Gastrocnemius medialis (tissue), 4 donors: ENCODE data around the gene MISP. TPM values are rescaled to one million over a fixed set of nuclear protein-coding genes. Genes with fewer than 3 reads are reported as not detected.
A peak's percentile ranks its signal among the peaks of the same experiment; 100 is the strongest.

Experiments used
- ATAC-seq, 2 donors: fragments of 150-250 bp; one replicate each; pipeline ENCODE4 v1.9.1; 2016
- DNase-seq, 2 donors: peaks; one replicate each; pipeline ENCODE4 v3.0.0-alpha.2; 2019
- H3K27ac ChIP-seq, 4 donors: fragments of 200-600 bp; sonication (generic); 1 replicate in 1 of 4; 2 replicates in 3 of 4; pipeline ENCODE4 v1.5.1; 2016 to 2018; ENCODE audit warnings: mild to moderate bottlenecking in 2 of 4, moderate library complexity in 1 of 4
- H3K27me3 ChIP-seq, 3 donors: fragments of 200-600 bp; sonication (generic) in 2 of 3; 1 replicate in 1 of 3; 2 replicates in 2 of 3; pipeline versions ENCODE4 v1.5.1 to v1.6.0; 2016 to 2019; ENCODE audit warnings: mild to moderate bottlenecking in 1 of 3, moderate library complexity in 1 of 3
- H3K36me3 ChIP-seq, 2 donors: fragments of 200-600 bp; sonication (generic) in 1 of 2; one replicate each; pipeline ENCODE4 v1.5.1; 2017 to 2018
- H3K4me1 ChIP-seq, 2 donors: fragments of 200-600 bp; sonication (generic) in 1 of 2; one replicate each; pipeline ENCODE4 v1.5.1; 2016 to 2017; ENCODE audit warnings: mild to moderate bottlenecking in 2 of 2
- H3K4me3 ChIP-seq, 4 donors: fragments of 200-600 bp; sonication (generic) in 3 of 4; 1 replicate in 1 of 4; 2 replicates in 3 of 4; pipeline ENCODE4 v1.5.1; 2016 to 2019; ENCODE audit warnings: mild to moderate bottlenecking in 2 of 4
- H3K9me3 ChIP-seq, 3 donors: fragments of 200-600 bp; sonication (generic) in 2 of 3; 1 replicate in 1 of 3; 2 replicates in 2 of 3; pipeline ENCODE4 v1.5.1; 2016 to 2019
- CTCF ChIP-seq, 5 experiments: fragments of 450-650 bp in 3 of 5; fragments of 200-600 bp in 2 of 5; sonication (generic) in 2 of 5; IDR thresholded peaks in 4 of 5; conservative IDR thresholded peaks in 1 of 5; 1 replicate in 4 of 5; 2 replicates in 1 of 5; pipeline ENCODE4 v1.5.1; 2016 to 2019; ENCODE audit warnings: antibody characterized with exemption in 5 of 5, mild to moderate bottlenecking in 3 of 5, moderate library complexity in 3 of 5
- POLR2A ChIP-seq, 2 donors: fragments of 450-650 bp; IDR thresholded peaks; one replicate each; pipeline ENCODE4 v1.6.1; 2017; ENCODE audit warnings: antibody characterized with exemption in 2 of 2, mild to moderate bottlenecking in 2 of 2, moderate library complexity in 2 of 2
- in situ Hi-C, 4 donors: fragments of 200-750 bp; cut with MboI; loops; one replicate each; pipeline versions ENCODE4 v1.15.0 to v1.8.0; 2017; ENCODE audit warnings: low sequenced_read_pairs in 4 of 4
- intact Hi-C: fragments of 100-400 bp; cut with DNase I; formaldehyde crosslinking; loops from one replicate; pipeline ENCODE4 v1.15.1; 2023; ENCODE audit warnings: low total_unique reads
- total RNA-seq, 4 donors: library from RNA; depleted of rRNA; stranded (reverse); fragments of >200 nt; gene quantifications; one replicate each; pipeline versions ENCODE4 v1.1.0 to v1.2.3, GENCODE V29; 2016

The MISP gene
- total RNA-seq, 4 donors from 2014 or later, result 1.2 TPM; not detected in 3

GRCh38 chr19:704447-704741 lies 46.5 kb upstream of the MISP start:
- TF ChIP-seq CTCF (IDR thresholded peaks at IDR 0.05 in 4 of 5, conservative IDR thresholded peaks at IDR 0.05 in 1 of 5), result no peak
- TF ChIP-seq POLR2A (IDR thresholded peaks at IDR 0.05), result no peak

GRCh38 chr19:708154-709143 lies 42.5 kb upstream of the MISP start, which contains the start of gene PALM:
TSS of gene PALM (plus strand) at chr19:708935. CDS start at chr19:709147, 212 bp downstream.
- in situ Hi-C loops, result no loop called here
- Histone ChIP-seq H3K27ac (peak within 1 kb of the TSS; percentile 80 to 83 (median 82)), H3K4me3 (peak within 1 kb of the TSS; percentile 55 to 63 (median 60)), H3K9me3 (no peaks in the 10 kb centered on the region), H3K36me3 (no peaks in the 10 kb centered on the region), H3K27me3 (peaks cover 10 to 47% (median 44%) of the 10 kb centered on the region in 3 donors), H3K4me1 (no peaks in the 10 kb centered on the region)
- no peak for DNase-seq
- intact Hi-C loops, result no loop called here
- TF ChIP-seq POLR2A (IDR thresholded peaks at IDR 0.05) (no peak), CTCF (IDR thresholded peaks at IDR 0.05 in 4 of 5, conservative IDR thresholded peaks at IDR 0.05 in 1 of 5) (peak in 1 of 5 experiments; percentile 42)
- no peak for ATAC-seq

More at GRCh38 chr19:704447-704741, 46.5 kb upstream of the MISP start:
- H3K27me3 ChIP-seq, result peaks cover 24 to 54% (median 51%) of the 10 kb centered on the region in 3 donors
- in situ Hi-C loops, result no loop called here
- no peak for ATAC-seq
- H3K9me3 ChIP-seq, result no peaks in the 10 kb centered on the region
- intact Hi-C loops, result no loop called here
- no peaks in the 10 kb centered on the region for H3K36me3 ChIP-seq
- no peak overlapping the region for H3K27ac ChIP-seq
- no peak for DNase-seq
- H3K4me3 ChIP-seq, result no peak overlapping the region
- no peaks in the 10 kb centered on the region for H3K4me1 ChIP-seq

GRCh38 chr19:709196-709964 lies 41.5 kb upstream of the MISP start:
- DNase-seq (no peak), ATAC-seq (peak in 1 of 2 donors; percentile 17)
- intact Hi-C loops, result no loop called here
- in situ Hi-C loops, result no loop called here
- peak overlapping the region; percentile 55 to 63 (median 60) for H3K4me3 ChIP-seq
- no peaks in the 10 kb centered on the region for H3K4me1 ChIP-seq
- peaks cover 7 to 42% (median 36%) of the 10 kb centered on the region in 3 donors for H3K27me3 ChIP-seq
- no peaks in the 10 kb centered on the region for H3K9me3 ChIP-seq
- peak overlapping the region; percentile 80 to 83 (median 82) for H3K27ac ChIP-seq
- no peaks in the 10 kb centered on the region for H3K36me3 ChIP-seq
- no peak for TF ChIP-seq CTCF (IDR thresholded peaks at IDR 0.05 in 4 of 5, conservative IDR thresholded peaks at IDR 0.05 in 1 of 5)

DNA sequence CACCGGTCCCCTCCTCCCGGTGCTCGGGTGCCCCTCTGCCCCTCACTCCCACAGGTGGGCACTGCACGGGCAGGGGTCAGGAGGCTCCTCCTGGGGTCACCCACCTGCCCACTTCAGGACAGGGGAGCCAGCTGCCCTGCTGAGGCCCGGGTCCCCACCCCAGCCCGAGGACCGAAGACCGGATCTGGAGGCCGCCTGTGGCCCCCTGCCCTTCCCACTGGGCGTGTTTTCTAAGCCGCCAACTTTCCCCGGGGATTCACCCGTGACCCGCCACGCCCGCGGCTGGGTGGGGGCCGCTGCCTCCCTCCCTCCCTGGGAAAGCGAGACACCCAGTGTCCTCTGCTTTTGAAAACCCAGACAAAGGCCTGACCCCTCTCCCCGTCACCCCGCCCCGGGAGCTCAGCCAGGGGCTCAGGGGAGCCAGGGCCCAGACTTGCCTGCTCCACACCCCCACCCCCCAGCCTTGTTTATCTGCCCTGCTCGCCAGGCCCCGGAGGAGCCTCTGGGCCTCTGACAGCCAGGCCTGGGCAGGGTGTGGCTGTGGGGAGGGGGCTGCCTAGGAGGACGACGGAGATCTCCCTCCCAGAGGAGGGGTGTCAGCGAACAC lies 40.8 kb upstream of the MISP start:
- peak; percentile 15 to 37 for ATAC-seq
- Histone ChIP-seq H3K9me3 (no peaks in the 10 kb centered on the region), H3K4me1 (no peaks in the 10 kb centered on the region), H3K4me3 (peak overlapping the region; percentile 55 to 63 (median 60)), H3K27me3 (peaks cover 7 to 40% (median 34%) of the 10 kb centered on the region in 3 donors), H3K36me3 (no peaks in the 10 kb centered on the region), H3K27ac (peak overlapping the region; percentile 80 to 83 (median 82))
- peak in 1 of 2 donors; percentile 42 for DNase-seq
- TF ChIP-seq CTCF (IDR thresholded peaks at IDR 0.05 in 4 of 5, conservative IDR thresholded peaks at IDR 0.05 in 1 of 5) (no peak), POLR2A (IDR thresholded peaks at IDR 0.05) (peak in 1 of 2 donors; percentile 14)
- in situ Hi-C loops, result no loop called here
- intact Hi-C loops, result no loop called here
